ENCODE results near the gene TIMP3.

DNA sequence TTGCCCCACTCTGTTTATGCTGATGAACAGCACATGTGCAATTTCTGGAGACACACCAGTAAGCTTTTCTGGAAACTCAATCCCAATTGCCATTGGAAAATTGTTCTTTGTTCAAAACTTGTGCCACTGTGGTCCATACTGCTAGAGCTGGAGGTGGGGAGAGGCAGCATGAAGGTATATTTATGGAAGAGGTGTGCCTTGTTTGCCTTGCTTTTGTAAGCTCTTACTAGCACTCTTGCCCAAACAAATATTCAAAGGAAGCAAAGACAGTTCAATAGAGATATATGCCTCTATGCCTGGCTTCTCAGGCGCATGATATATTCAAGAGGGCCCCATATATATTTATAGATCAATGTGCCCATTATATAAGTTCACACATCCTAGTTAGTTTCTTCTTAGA lies 42.7 kb downstream of the TIMP3 start:
- TF ChIP-seq, protein P1, sequence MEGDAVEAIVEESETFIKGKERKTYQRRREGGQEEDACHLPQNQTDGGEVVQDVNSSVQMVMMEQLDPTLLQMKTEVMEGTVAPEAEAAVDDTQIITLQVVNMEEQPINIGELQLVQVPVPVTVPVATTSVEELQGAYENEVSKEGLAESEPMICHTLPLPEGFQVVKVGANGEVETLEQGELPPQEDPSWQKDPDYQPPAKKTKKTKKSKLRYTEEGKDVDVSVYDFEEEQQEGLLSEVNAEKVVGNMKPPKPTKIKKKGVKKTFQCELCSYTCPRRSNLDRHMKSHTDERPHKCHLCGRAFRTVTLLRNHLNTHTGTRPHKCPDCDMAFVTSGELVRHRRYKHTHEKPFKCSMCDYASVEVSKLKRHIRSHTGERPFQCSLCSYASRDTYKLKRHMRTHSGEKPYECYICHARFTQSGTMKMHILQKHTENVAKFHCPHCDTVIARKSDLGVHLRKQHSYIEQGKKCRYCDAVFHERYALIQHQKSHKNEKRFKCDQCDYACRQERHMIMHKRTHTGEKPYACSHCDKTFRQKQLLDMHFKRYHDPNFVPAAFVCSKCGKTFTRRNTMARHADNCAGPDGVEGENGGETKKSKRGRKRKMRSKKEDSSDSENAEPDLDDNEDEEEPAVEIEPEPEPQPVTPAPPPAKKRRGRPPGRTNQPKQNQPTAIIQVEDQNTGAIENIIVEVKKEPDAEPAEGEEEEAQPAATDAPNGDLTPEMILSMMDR (IDR thresholded peaks at IDR 0.05): no peak
- no peak for TF ChIP-seq POLR2A (IDR thresholded peaks at IDR 0.05)

Data from Peyer's patch (tissue), 4 donors.